Keratinocyte (primary cell): Measurements from ENCODE around the gene TULP1. TPM values are rescaled to one million over a fixed set of nuclear protein-coding genes. Genes with fewer than 3 reads are reported as not detected.

Experiments
- DNase-seq: peaks from one replicate; pipeline ENCODE4 v3.0.0-alpha.2; 2011; ENCODE audit warnings: low read depth, missing footprints, low spot score
- FAIRE-seq: peaks from 2 replicates; lab custom pipeline; 2011; peaks lifted over from hg19 to GRCh38; lab: Jason Lieb, UNC
- H2AFZ ChIP-seq: 2 replicates; pipeline ENCODE4 v1.6.0; 2012; ENCODE audit warnings: low read length, control low read depth, inconsistent platforms; ENCODE audit not compliant: control insufficient read depth
- H3K27ac ChIP-seq: 2 replicates; pipeline ENCODE4 v1.5.1; 2011; ENCODE audit warnings: low read length; ENCODE audit not compliant: control insufficient read depth, insufficient read depth
- H3K27me3 ChIP-seq: 3 replicates; pipeline ENCODE4 v1.6.0; 2011; ENCODE audit warnings: low read length; ENCODE audit not compliant: control insufficient read depth, insufficient read depth; ENCODE audit errors: extremely low read depth
- H3K36me3 ChIP-seq, 2 experiments: 2 replicates in 1 of 2; 3 replicates in 1 of 2; pipeline ENCODE4 v1.5.1; 2011; ENCODE audit warnings: low read length in 2 of 2, mild to moderate bottlenecking in 1 of 2; ENCODE audit not compliant: control insufficient read depth in 2 of 2, insufficient read depth in 2 of 2; ENCODE audit errors: extremely low read depth in 1 of 2
- H3K4me1 ChIP-seq: 3 replicates; pipeline ENCODE4 v1.5.1; 2011; ENCODE audit warnings: low read length; ENCODE audit not compliant: control insufficient read depth, insufficient read depth; ENCODE audit errors: extremely low read depth
- H3K4me2 ChIP-seq: 3 replicates; pipeline ENCODE4 v1.6.0; 2011; ENCODE audit warnings: low read depth, low read length; ENCODE audit not compliant: control insufficient read depth, insufficient read depth; ENCODE audit errors: extremely low read depth
- H3K4me3 ChIP-seq, 3 experiments: fragments of 200-600 bp in 1 of 3; sonication (generic) in 1 of 3; 2 replicates in 2 of 3; 3 replicates in 1 of 3; pipeline ENCODE4 v1.5.1; 2011 to 2016; ENCODE audit warnings: low read length in 3 of 3, mild to moderate bottlenecking in 3 of 3, control low read depth in 2 of 3, inconsistent platforms in 1 of 3, low read depth in 1 of 3, mixed read lengths in 1 of 3, mixed run types in 1 of 3, moderate library complexity in 1 of 3; ENCODE audit not compliant: control insufficient read depth in 2 of 3, insufficient read depth in 2 of 3; ENCODE audit errors: extremely low read depth in 1 of 3
- H3K79me2 ChIP-seq: 2 replicates; pipeline ENCODE4 v1.6.0; 2012; ENCODE audit warnings: low read length; ENCODE audit not compliant: control insufficient read depth, insufficient read depth
- H3K9ac ChIP-seq: 3 replicates; pipeline ENCODE4 v1.6.0; 2011; ENCODE audit warnings: low read length; ENCODE audit not compliant: control insufficient read depth, insufficient read depth; ENCODE audit errors: extremely low read depth
- H3K9me1 ChIP-seq: 3 replicates; pipeline ENCODE4 v1.6.0; 2011; ENCODE audit warnings: low read length; ENCODE audit not compliant: control insufficient read depth, insufficient read depth; ENCODE audit errors: extremely low read depth
- H3K9me3 ChIP-seq: 2 replicates; pipeline ENCODE4 v1.5.1; 2012; ENCODE audit warnings: low read depth, low read length; ENCODE audit not compliant: control insufficient read depth
- H4K20me1 ChIP-seq: 3 replicates; pipeline ENCODE4 v1.6.0; 2011; ENCODE audit warnings: low read length; ENCODE audit not compliant: control insufficient read depth, insufficient read depth; ENCODE audit errors: extremely low read depth
- CTCF ChIP-seq, 3 experiments: IDR thresholded peaks in 1 of 3; conservative IDR thresholded peaks in 1 of 3; optimal IDR thresholded peaks in 1 of 3; 2 replicates in 2 of 3; 3 replicates in 1 of 3; pipeline versions ENCODE3 to v1.5.1; 2011; ENCODE audit warnings: low read length in 3 of 3, mild to moderate bottlenecking in 3 of 3, moderate library complexity in 2 of 3, control low read depth in 1 of 3, inconsistent platforms in 1 of 3; ENCODE audit not compliant: insufficient read depth in 2 of 3; ENCODE audit errors: extremely low read depth in 1 of 3
- EZH2 ChIP-seq: IDR thresholded peaks from one replicate; pipeline ENCODE4 v1.6.1; 2012; ENCODE audit warnings: inconsistent platforms, mild to moderate bottlenecking, low read length, moderate library complexity
- dilution Hi-C: fragments of 300-500 bp; cut with MboI; formaldehyde crosslinking; loops from one replicate; pipeline ENCODE4 v1.7.0; 2020; ENCODE audit warnings: low sequenced_read_pairs; ENCODE audit not compliant: extremely low pct_ligation_motif_present
- polyA plus RNA-seq, 5 experiments: library from polyadenylated mRNA; depleted of rRNA in 3 of 5; stranded (reverse) in 3 of 5; stranded (forward) in 1 of 5; unstranded in 1 of 5; fragments of >200 nt; gene quantifications; 1 replicate in 1 of 5; 2 replicates in 3 of 5; 3 replicates in 1 of 5; pipeline versions ENCODE4 v1.2.1 to v1.2.3, GENCODE V29; 2011 to 2012; ENCODE audit warnings: missing spikeins in 2 of 5, low read depth in 1 of 5, low replicate concordance in 1 of 5

TULP1 gene
- polyA plus RNA-seq, 1 donor (not counting 4 experiments of a cell fraction or from before 2014, with no cell fraction given) = not detected

DNA sequence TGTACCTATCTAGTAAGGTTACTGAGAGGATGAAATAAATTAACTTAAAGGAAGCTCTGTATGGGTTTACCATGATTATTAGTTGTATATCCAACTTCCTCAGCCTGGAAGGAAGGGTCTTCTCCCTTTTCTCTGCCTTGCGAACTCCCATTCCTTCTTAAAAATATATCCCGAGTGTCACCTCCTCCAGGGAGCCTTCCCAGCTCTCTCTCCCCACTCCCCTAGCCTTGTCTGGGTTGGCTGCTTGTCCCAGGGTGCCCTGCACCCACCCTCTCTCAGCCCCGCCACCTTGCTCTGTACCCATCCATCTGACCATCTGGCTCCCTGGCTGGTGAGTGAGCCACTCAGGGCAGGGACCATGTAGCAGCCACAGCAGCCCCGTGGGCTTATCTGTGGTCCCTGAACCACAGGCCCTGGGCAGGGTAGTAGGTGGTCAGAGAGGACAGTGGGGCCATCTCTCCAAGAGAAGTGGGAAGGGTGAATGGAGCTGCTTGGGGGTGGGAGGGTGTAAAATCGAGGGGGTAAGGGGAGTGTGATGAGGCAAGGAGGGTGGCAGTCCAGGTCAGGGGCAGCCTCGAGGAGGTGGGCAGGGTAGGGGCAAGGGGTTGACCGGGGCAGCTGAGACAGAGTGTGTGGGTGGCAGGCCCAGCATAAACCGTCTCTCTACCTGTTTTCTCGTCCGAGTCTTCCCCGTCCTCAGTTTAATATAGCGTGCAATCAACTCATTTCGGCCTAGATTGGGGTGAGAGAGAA lies 28.6 kb downstream of the TULP1 start:
- dilution Hi-C loops = no loop called here
- TF ChIP-seq EZH2 (no peak), CTCF (optimal IDR thresholded peaks at IDR 0.05 in 1 of 3, IDR thresholded peaks at IDR 0.05 in 1 of 3, conservative IDR thresholded peaks at IDR 0.05 in 1 of 3; ENCODE audit: extremely low read depth in 1 of 3, insufficient read depth in 2 of 3, low read length in 3 of 3) (no peak)
- DNase-seq (no peak), FAIRE-seq (no peak)
- H4K20me1 ChIP-seq = no peaks in the 10 kb centered on the region
- no peaks in the 10 kb centered on the region for H3K9me1 ChIP-seq
- H3K79me2 ChIP-seq = peaks cover 8% of the 10 kb centered on the region
- H3K4me3 ChIP-seq = no peak overlapping the region
- H3K27me3 ChIP-seq = no peaks in the 10 kb centered on the region
- no peaks in the 10 kb centered on the region for H3K9me3 ChIP-seq
- H3K4me1 ChIP-seq = peaks cover 45% of the 10 kb centered on the region
- no peak overlapping the region for H3K27ac ChIP-seq
- H3K9ac ChIP-seq = no peak overlapping the region
- peaks cover 6 to 14% of the 10 kb centered on the region in 2 experiments for H3K36me3 ChIP-seq
- H2AFZ ChIP-seq = no peak overlapping the region
- H3K4me2 ChIP-seq = no peak overlapping the region

- H3K4me2 ChIP-seq = no peak overlapping the region
- H3K27me3 ChIP-seq = no peaks in the 10 kb centered on the region
- H2AFZ ChIP-seq = no peak overlapping the region
- H4K20me1 ChIP-seq = no peaks in the 10 kb centered on the region
- H3K4me3 ChIP-seq = no peak overlapping the region
- FAIRE-seq (no peak), DNase-seq (no peak)
- no peaks in the 10 kb centered on the region for H3K9me3 ChIP-seq
- H3K36me3 ChIP-seq = peaks cover 6 to 14% of the 10 kb centered on the region in 2 experiments
- dilution Hi-C loops = no loop called here
- no peaks in the 10 kb centered on the region for H3K9me1 ChIP-seq
- no peak overlapping the region for H3K27ac ChIP-seq
- H3K9ac ChIP-seq = no peak overlapping the region
- H3K4me1 ChIP-seq = peaks cover 39% of the 10 kb centered on the region
- peaks cover 8% of the 10 kb centered on the region for H3K79me2 ChIP-seq
- TF ChIP-seq CTCF (optimal IDR thresholded peaks at IDR 0.05 in 1 of 3, IDR thresholded peaks at IDR 0.05 in 1 of 3, conservative IDR thresholded peaks at IDR 0.05 in 1 of 3; ENCODE audit: extremely low read depth in 1 of 3, insufficient read depth in 2 of 3, low read length in 3 of 3) = no peak
- TF ChIP-seq EZH2 = no peak
These were observed 29.2 kb downstream of the TULP1 start for GRCh38 chr6:35483490-35483889.
